ENCODE measurements around the gene BRMS1.

BRMS1 gene

GRCh38 chr11:66371627-66372415, 26.9 kb upstream of the BRMS1 start, which contains the start of gene SLC29A2:
Gene SLC29A2 (minus strand): TSS chr11:66371760. CDS start chr11:66371591, 169 bp downstream.
- Histone ChIP-seq H3K4me1 (ENCODE audit: control insufficient read depth, insufficient read depth, low read length, poor library complexity, severe bottlenecking) (peaks cover 20% of the 10 kb centered on the region), H3K27ac (ENCODE audit: low read depth, low read length, severe bottlenecking) (peak within 1 kb of the TSS; percentile 80), H3K9me3 (ENCODE audit: control insufficient read depth, low read length) (no peaks in the 10 kb centered on the region), H3K36me3 (ENCODE audit: control insufficient read depth, insufficient read depth, low read length) (peaks cover 30% of the 10 kb centered on the region), H3K4me3 (ENCODE audit: extremely low read depth, insufficient read depth, low read length, poor library complexity, severe bottlenecking) (peak within 1 kb of the TSS; percentile 82)
- 0 to 1% methylated on average over 37 to 49 of the region's 72 CpGs for WGBS, 2 experiments (ENCODE audit: insufficient coverage in 2 of 2)

- H3K4me1 ChIP-seq (ENCODE audit: control insufficient read depth, insufficient read depth, low read length, poor library complexity, severe bottlenecking), result peaks cover 20% of the 10 kb centered on the region
- no peaks in the 10 kb centered on the region for H3K9me3 ChIP-seq (ENCODE audit: control insufficient read depth, low read length)
- peaks cover 55% of the 10 kb centered on the region for H3K36me3 ChIP-seq (ENCODE audit: control insufficient read depth, insufficient read depth, low read length)
- no peak overlapping the region for H3K27ac ChIP-seq (ENCODE audit: low read depth, low read length, severe bottlenecking)
- peak overlapping the region; percentile 82 for H3K4me3 ChIP-seq (ENCODE audit: extremely low read depth, insufficient read depth, low read length, poor library complexity, severe bottlenecking)
- 96 to 98% methylated on average over 19 to 24 of the region's 25 CpGs for WGBS, 2 experiments (ENCODE audit: insufficient coverage in 2 of 2)
Observed at GRCh38 chr11:66369073-66369894, 24.4 kb upstream of the BRMS1 start.

GRCh38 chr11:66368484-66368883, 23.6 kb upstream of the BRMS1 start:
- H3K9me3 ChIP-seq (ENCODE audit: control insufficient read depth, low read length), result no peaks in the 10 kb centered on the region
- 96 to 98% methylated on average over 6 of the region's 6 CpGs for WGBS, 2 experiments (ENCODE audit: insufficient coverage in 2 of 2)
- H3K36me3 ChIP-seq (ENCODE audit: control insufficient read depth, insufficient read depth, low read length), result peaks cover 61% of the 10 kb centered on the region
- no peak overlapping the region for H3K4me3 ChIP-seq (ENCODE audit: extremely low read depth, insufficient read depth, low read length, poor library complexity, severe bottlenecking)
- no peak overlapping the region for H3K27ac ChIP-seq (ENCODE audit: low read depth, low read length, severe bottlenecking)
- H3K4me1 ChIP-seq (ENCODE audit: control insufficient read depth, insufficient read depth, low read length, poor library complexity, severe bottlenecking), result peaks cover 16% of the 10 kb centered on the region

GRCh38 chr11:66367561-66368312, 22.8 kb upstream of the BRMS1 start:
- 97 to 98% methylated on average over 15 of the region's 15 CpGs for WGBS, 2 experiments (ENCODE audit: insufficient coverage in 2 of 2)
- no peak overlapping the region for H3K27ac ChIP-seq (ENCODE audit: low read depth, low read length, severe bottlenecking)
- H3K36me3 ChIP-seq (ENCODE audit: control insufficient read depth, insufficient read depth, low read length), result peaks cover 69% of the 10 kb centered on the region
- H3K4me3 ChIP-seq (ENCODE audit: extremely low read depth, insufficient read depth, low read length, poor library complexity, severe bottlenecking), result no peak overlapping the region
- peaks cover 9% of the 10 kb centered on the region for H3K4me1 ChIP-seq (ENCODE audit: control insufficient read depth, insufficient read depth, low read length, poor library complexity, severe bottlenecking)
- H3K9me3 ChIP-seq (ENCODE audit: control insufficient read depth, low read length), result no peaks in the 10 kb centered on the region

- Histone ChIP-seq H3K4me1 (ENCODE audit: control insufficient read depth, insufficient read depth, low read length, poor library complexity, severe bottlenecking) (peaks cover 9% of the 10 kb centered on the region), H3K9me3 (ENCODE audit: control insufficient read depth, low read length) (no peaks in the 10 kb centered on the region), H3K36me3 (ENCODE audit: control insufficient read depth, insufficient read depth, low read length) (peaks cover 76% of the 10 kb centered on the region), H3K27ac (ENCODE audit: low read depth, low read length, severe bottlenecking) (no peak overlapping the region), H3K4me3 (ENCODE audit: extremely low read depth, insufficient read depth, low read length, poor library complexity, severe bottlenecking) (no peak overlapping the region)
- 100% methylated on average over 6 to 7 of the region's 8 CpGs for WGBS, 2 experiments (ENCODE audit: insufficient coverage in 2 of 2)
Observed at GRCh38 chr11:66366844-66367477, 22.1 kb upstream of the BRMS1 start.

GRCh38 chr11:66365711-66366619, 21.1 kb upstream of the BRMS1 start:
- H3K9me3 ChIP-seq (ENCODE audit: control insufficient read depth, low read length), result no peaks in the 10 kb centered on the region
- H3K4me3 ChIP-seq (ENCODE audit: extremely low read depth, insufficient read depth, low read length, poor library complexity, severe bottlenecking), result no peak overlapping the region
- 95 to 97% methylated on average over 7 to 11 of the region's 14 CpGs for WGBS, 2 experiments (ENCODE audit: insufficient coverage in 2 of 2)
- no peak overlapping the region for H3K27ac ChIP-seq (ENCODE audit: low read depth, low read length, severe bottlenecking)
- peaks cover 9% of the 10 kb centered on the region for H3K4me1 ChIP-seq (ENCODE audit: control insufficient read depth, insufficient read depth, low read length, poor library complexity, severe bottlenecking)
- peaks cover 77% of the 10 kb centered on the region for H3K36me3 ChIP-seq (ENCODE audit: control insufficient read depth, insufficient read depth, low read length)

- no peak overlapping the region for H3K4me3 ChIP-seq (ENCODE audit: extremely low read depth, insufficient read depth, low read length, poor library complexity, severe bottlenecking)
- H3K4me1 ChIP-seq (ENCODE audit: control insufficient read depth, insufficient read depth, low read length, poor library complexity, severe bottlenecking), result peaks cover 9% of the 10 kb centered on the region
- 96 to 99% methylated on average over 6 of the region's 6 CpGs for WGBS, 2 experiments (ENCODE audit: insufficient coverage in 2 of 2)
- H3K9me3 ChIP-seq (ENCODE audit: control insufficient read depth, low read length), result no peaks in the 10 kb centered on the region
- H3K36me3 ChIP-seq (ENCODE audit: control insufficient read depth, insufficient read depth, low read length), result peaks cover 77% of the 10 kb centered on the region
- H3K27ac ChIP-seq (ENCODE audit: low read depth, low read length, severe bottlenecking), result no peak overlapping the region
Observed at GRCh38 chr11:66365166-66365565, 20.3 kb upstream of the BRMS1 start.

GRCh38 chr11:66363805-66364535, 19.1 kb upstream of the BRMS1 start:
- Histone ChIP-seq H3K27ac (ENCODE audit: low read depth, low read length, severe bottlenecking) (no peak overlapping the region), H3K4me3 (ENCODE audit: extremely low read depth, insufficient read depth, low read length, poor library complexity, severe bottlenecking) (no peak overlapping the region), H3K36me3 (ENCODE audit: control insufficient read depth, insufficient read depth, low read length) (peaks cover 68% of the 10 kb centered on the region), H3K9me3 (ENCODE audit: control insufficient read depth, low read length) (no peaks in the 10 kb centered on the region), H3K4me1 (ENCODE audit: control insufficient read depth, insufficient read depth, low read length, poor library complexity, severe bottlenecking) (no peaks in the 10 kb centered on the region)
- 76 to 79% methylated on average over 7 to 9 of the region's 15 CpGs for WGBS, 2 experiments (ENCODE audit: insufficient coverage in 2 of 2)

- Histone ChIP-seq H3K4me1 (ENCODE audit: control insufficient read depth, insufficient read depth, low read length, poor library complexity, severe bottlenecking) (no peaks in the 10 kb centered on the region), H3K27ac (ENCODE audit: low read depth, low read length, severe bottlenecking) (no peak overlapping the region), H3K4me3 (ENCODE audit: extremely low read depth, insufficient read depth, low read length, poor library complexity, severe bottlenecking) (no peak overlapping the region), H3K9me3 (ENCODE audit: control insufficient read depth, low read length) (no peaks in the 10 kb centered on the region), H3K36me3 (ENCODE audit: control insufficient read depth, insufficient read depth, low read length) (peaks cover 60% of the 10 kb centered on the region)
- 99 to 100% methylated on average over 6 to 12 of the region's 14 CpGs for WGBS, 2 experiments (ENCODE audit: insufficient coverage in 2 of 2)
Observed at GRCh38 chr11:66363187-66363601, 18.3 kb upstream of the BRMS1 start.
